Activated T-cell treated with anti-CD3 and anti-CD28 coated beads, Interleukin-2, amount 50 U/mL, for 4 hours (primary cell): Measurements from ENCODE around the gene ASCC3. TPM values are rescaled to one million over a fixed set of nuclear protein-coding genes. Genes with fewer than 3 reads are reported as not detected.
"Not testable (repeated sequence)": the region's sequence is repeated elsewhere in the genome, so short reads cannot be mapped to it uniquely, and the experiment has no call there.

ENCODE experiments used
- ATAC-seq, 2 donors: fragments of 200-7000 bp; cut with Tn5 transposase; one replicate each; pipeline ENCODE4 v1.10.0; 2021
- DNase-seq: peaks from one replicate; pipeline ENCODE4 v3.0.0-alpha.2; 2020
- H3K27me3 Mint-ChIP-seq: one replicate; pipeline ENCODE4 v1.8.0; 2021; ENCODE audit warnings: low read depth, mixed read lengths
- H3K36me3 Mint-ChIP-seq: one replicate; pipeline ENCODE4 v1.8.0; 2022; ENCODE audit warnings: mixed read lengths; ENCODE audit not compliant: insufficient read depth
- H3K4me1 Mint-ChIP-seq: one replicate; pipeline ENCODE4 v1.8.0; 2021; ENCODE audit warnings: low read depth, mixed read lengths
- H3K4me3 Mint-ChIP-seq: one replicate; pipeline ENCODE4 v1.8.0; 2021; ENCODE audit warnings: mild to moderate bottlenecking, moderate library complexity, mixed read lengths
- H3K9me3 Mint-ChIP-seq: one replicate; pipeline ENCODE4 v1.8.0; 2021; ENCODE audit warnings: mixed read lengths
- total RNA-seq, 3 donors: library from RNA; stranded (reverse); gene quantifications; one replicate each; pipeline ENCODE4 v1.2.1, GENCODE V29; 2021

The ASCC3 gene
- total RNA-seq, 3 donors from 2014 or later = 59.3 to 72.8 (median 64.1) TPM

DNA sequence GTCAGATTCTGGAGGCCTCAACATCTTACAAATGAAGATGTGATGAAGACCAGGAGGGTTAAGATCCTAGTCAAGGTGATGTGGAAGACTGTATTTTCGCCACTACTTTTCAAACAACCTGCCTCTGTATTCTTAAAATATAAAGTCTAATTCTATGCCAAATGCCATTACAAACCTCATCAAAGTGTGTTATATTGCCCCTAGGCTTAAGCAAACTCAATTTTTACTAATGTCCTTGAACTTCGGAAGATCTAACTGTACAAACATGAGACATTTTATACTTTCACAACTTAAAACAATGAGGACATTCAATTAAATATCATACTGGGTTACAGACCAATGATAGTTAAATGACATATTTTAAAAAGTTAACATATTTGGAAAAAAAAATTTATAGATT is 19.1 kb downstream of the ASCC3 start:
- ATAC-seq (no peak), DNase-seq (no peak)
- H3K36me3 Mint-ChIP-seq = peaks cover 70% of the 10 kb centered on the region
- H3K4me1 Mint-ChIP-seq = no peaks in the 10 kb centered on the region
- peaks cover 11% of the 10 kb centered on the region for H3K9me3 Mint-ChIP-seq
- H3K27me3 Mint-ChIP-seq = no peaks in the 10 kb centered on the region
- no peak overlapping the region for H3K4me3 Mint-ChIP-seq

DNA sequence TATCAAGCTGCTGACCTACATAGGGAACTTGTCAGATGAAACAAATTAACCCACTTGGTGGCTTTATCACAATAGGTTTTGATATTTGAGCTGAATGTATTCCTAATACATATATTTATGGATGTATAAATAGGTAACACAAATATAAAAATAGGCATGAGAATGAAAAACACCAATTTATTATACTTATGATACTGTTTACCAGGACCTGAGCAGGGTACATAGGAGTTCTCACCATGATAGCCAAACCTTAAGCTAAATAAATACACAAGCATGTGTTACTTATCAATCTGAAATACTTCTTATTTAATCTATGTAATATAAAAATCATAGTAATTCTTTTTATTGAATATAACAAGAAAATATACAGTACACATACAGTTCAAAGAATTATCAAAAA is 25.0 kb downstream of the ASCC3 start:
- Mint-ChIP-seq H3K4me1 (peaks cover 1% of the 10 kb centered on the region), H3K9me3 (peaks cover 17% of the 10 kb centered on the region), H3K36me3 (peaks cover 50% of the 10 kb centered on the region), H3K27me3 (no peaks in the 10 kb centered on the region), H3K4me3 (no peak overlapping the region)
- no peak for ATAC-seq
- no peak for DNase-seq

DNA sequence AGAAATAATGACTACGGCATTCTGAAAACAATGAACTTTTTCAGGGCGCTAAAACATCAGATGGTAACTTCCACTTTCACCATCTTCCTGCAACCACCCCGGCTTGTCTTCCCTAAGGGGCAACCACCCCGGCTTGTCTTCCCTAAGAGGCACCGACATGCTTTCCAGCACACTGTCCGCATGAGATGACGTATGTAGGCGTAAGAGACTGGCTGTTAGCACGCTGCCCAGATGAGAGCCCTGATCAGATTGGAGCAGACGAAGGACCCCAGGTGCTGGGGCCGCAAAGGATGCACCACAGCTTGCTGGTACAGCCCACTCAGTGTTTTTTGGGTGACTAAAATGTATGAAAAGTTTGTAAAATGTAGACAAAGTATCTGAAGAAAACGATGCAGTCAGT is 29.3 kb downstream of the ASCC3 start:
- H3K36me3 Mint-ChIP-seq = peaks cover 32% of the 10 kb centered on the region
- no peak overlapping the region for H3K4me3 Mint-ChIP-seq
- no peaks in the 10 kb centered on the region for H3K27me3 Mint-ChIP-seq
- ATAC-seq (no peak), DNase-seq (no peak)
- H3K9me3 Mint-ChIP-seq = peaks cover 5% of the 10 kb centered on the region
- peaks cover 11% of the 10 kb centered on the region for H3K4me1 Mint-ChIP-seq

DNA sequence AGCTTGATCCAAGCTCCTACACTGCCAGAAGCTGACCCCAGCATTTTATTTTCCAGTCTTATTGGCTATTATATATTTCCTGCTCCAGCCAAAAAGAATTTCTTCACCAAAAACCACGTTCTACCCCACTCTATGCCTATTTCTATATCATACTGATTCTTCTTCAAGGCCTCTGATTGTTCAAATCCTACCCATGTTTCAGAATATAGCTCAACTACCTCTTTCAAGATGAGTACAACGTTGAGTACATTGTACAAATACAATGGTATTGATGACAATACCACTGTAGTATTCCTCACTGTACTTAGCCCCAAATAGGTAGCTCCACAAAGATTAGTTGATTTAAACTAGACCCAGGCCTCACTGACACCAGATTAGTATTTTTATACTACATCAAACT is 31.0 kb downstream of the ASCC3 start:
- DNase-seq (no peak), ATAC-seq (no peak)
- Mint-ChIP-seq H3K4me3 (no peak overlapping the region), H3K4me1 (peaks cover 23% of the 10 kb centered on the region), H3K36me3 (peaks cover 27% of the 10 kb centered on the region), H3K9me3 (no peaks in the 10 kb centered on the region), H3K27me3 (no peaks in the 10 kb centered on the region)

- H3K27me3 Mint-ChIP-seq = no peaks in the 10 kb centered on the region
- no peaks in the 10 kb centered on the region for H3K9me3 Mint-ChIP-seq
- no peak overlapping the region for H3K4me3 Mint-ChIP-seq
- H3K4me1 Mint-ChIP-seq = peaks cover 42% of the 10 kb centered on the region
- H3K36me3 Mint-ChIP-seq = peaks cover 20% of the 10 kb centered on the region
- ATAC-seq = no peak
- no peak for DNase-seq
Measured at GRCh38 chr6:100846276-100846675, 34.9 kb downstream of the ASCC3 start.

DNA sequence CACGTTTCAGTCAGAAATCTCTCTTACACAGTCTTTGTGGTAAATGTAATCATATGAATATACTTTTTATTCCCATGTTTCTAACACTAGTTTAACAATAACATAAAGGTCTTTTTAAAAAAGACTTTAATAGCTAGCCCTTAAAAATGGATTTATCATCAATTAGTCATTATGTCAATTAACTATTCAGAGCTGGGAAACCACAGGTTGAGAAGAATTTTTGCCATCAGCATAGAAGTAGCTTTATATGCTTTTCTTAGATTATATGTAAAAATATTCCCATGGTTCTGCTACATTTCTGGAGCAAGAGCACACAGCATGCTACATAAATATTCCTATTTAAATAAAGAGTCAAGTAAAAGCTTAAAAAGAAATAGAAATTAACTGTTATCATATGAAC is 35.5 kb downstream of the ASCC3 start:
- Mint-ChIP-seq H3K4me3 (no peak overlapping the region), H3K36me3 (peaks cover 21% of the 10 kb centered on the region), H3K9me3 (no peaks in the 10 kb centered on the region), H3K4me1 (peaks cover 44% of the 10 kb centered on the region), H3K27me3 (no peaks in the 10 kb centered on the region)
- DNase-seq (no peak), ATAC-seq (no peak)

DNA sequence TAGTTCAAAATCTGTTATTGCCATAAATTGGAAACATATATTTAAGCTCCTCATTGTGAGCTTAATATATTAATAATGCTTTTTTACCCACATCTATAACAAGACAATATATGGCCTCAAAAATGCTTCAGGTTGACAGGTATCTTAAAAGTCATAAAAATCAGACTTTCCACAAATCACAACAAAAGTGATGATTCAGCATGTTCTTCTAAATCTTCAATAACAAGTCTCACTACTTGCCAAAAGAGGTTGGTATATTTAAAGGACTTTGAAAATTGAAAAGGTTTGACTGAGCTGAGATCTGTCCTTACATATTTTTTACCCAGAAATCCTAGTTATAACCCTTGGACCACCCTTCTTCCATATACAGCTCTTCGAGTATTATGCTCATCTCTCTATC is 41.7 kb downstream of the ASCC3 start:
- H3K4me3 Mint-ChIP-seq = no peak overlapping the region
- H3K27me3 Mint-ChIP-seq = no peaks in the 10 kb centered on the region
- no peak for ATAC-seq
- H3K9me3 Mint-ChIP-seq = peaks cover 5% of the 10 kb centered on the region
- peaks cover 29% of the 10 kb centered on the region for H3K4me1 Mint-ChIP-seq
- H3K36me3 Mint-ChIP-seq = peaks cover 21% of the 10 kb centered on the region
- no peak for DNase-seq

DNA sequence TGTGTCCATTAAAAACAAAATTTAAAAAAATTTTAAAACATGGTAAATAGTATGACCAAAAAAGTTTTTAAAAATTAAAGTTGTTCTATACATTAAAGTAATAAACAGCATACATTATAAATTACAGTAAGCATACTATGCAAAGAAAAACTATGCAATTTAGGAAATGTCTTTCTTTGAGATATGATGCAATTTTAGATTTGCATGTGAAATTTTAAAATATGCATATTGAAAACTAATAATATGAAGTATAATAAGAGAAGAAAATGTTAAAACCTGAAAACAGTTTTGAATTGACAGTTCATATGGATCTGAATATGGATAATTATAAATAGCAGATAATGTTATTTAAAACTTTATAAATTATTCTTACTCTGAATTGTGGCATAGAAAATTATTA is 43.1 kb downstream of the ASCC3 start:
- ATAC-seq (no peak), DNase-seq (no peak)
- peaks cover 5% of the 10 kb centered on the region for H3K9me3 Mint-ChIP-seq
- no peak overlapping the region for H3K4me3 Mint-ChIP-seq
- peaks cover 28% of the 10 kb centered on the region for H3K36me3 Mint-ChIP-seq
- no peaks in the 10 kb centered on the region for H3K27me3 Mint-ChIP-seq
- peaks cover 25% of the 10 kb centered on the region for H3K4me1 Mint-ChIP-seq

- DNase-seq (no peak), ATAC-seq (no peak)
- H3K27me3 Mint-ChIP-seq = no peaks in the 10 kb centered on the region
- no peak overlapping the region for H3K4me3 Mint-ChIP-seq
- peaks cover 34% of the 10 kb centered on the region for H3K36me3 Mint-ChIP-seq
- peaks cover 9% of the 10 kb centered on the region for H3K4me1 Mint-ChIP-seq
- H3K9me3 Mint-ChIP-seq = peaks cover 5% of the 10 kb centered on the region
Measured at GRCh38 chr6:100833972-100834574, 47.1 kb downstream of the ASCC3 start.

DNA sequence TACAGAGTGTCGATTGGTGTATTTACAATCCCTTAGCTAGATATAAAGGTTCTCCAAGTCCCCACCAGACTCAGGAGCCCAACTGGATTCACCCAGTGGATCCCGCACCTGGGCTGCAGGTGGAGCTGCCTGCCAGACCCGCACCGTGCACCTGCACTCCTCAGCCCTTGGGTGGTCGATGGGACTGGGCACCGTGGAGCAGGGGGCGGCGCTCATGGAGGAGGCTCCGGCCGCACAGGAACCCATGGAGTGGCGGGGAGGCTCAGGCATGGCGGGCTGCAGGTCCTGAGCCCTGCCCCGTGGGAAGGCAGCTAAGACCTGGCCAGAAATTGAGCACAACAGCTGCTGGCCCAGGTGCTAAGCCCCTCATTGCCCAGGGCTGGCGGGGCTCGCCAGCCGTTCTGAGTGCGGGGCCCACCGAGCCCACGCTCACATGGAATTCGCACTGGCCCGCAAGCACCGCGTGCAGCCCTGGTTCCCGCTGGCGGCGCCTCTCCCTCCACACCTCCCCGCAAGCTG is 52.0 kb downstream of the ASCC3 start:
- peaks cover 26% of the 10 kb centered on the region for H3K36me3 Mint-ChIP-seq
- not testable (repeated sequence) for DNase-seq, ATAC-seq, H3K4me3 Mint-ChIP-seq, H3K9me3 Mint-ChIP-seq, H3K4me1 Mint-ChIP-seq, H3K27me3 Mint-ChIP-seq

- DNase-seq = no peak
- no peak for ATAC-seq
- Mint-ChIP-seq H3K9me3 (no peaks in the 10 kb centered on the region), H3K36me3 (peaks cover 23% of the 10 kb centered on the region), H3K27me3 (no peaks in the 10 kb centered on the region), H3K4me1 (peaks cover 15% of the 10 kb centered on the region), H3K4me3 (no peak overlapping the region)
Measured at GRCh38 chr6:100823041-100823440, 58.1 kb downstream of the ASCC3 start.

DNA sequence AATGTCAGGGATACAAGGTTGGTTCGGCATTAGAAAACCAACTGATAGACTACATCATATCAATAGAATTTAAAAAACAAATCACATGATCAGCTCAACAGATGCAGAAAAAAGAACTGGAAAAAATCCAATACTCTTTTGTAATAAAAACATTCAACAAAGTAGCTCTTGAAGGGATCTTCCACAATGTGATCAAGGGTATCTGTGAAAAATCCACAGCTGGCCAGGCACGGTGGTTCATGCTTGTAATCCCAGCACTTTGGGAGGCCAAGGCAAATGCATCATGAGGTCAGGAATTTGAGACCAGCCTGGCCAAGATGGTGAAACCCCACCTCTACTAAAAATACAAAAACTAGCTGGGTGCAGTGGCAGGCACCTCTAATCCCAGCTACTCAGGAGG is 63.1 kb downstream of the ASCC3 start:
- ATAC-seq (no peak), DNase-seq (no peak)
- Mint-ChIP-seq H3K27me3 (no peaks in the 10 kb centered on the region), H3K36me3 (peaks cover 48% of the 10 kb centered on the region), H3K4me3 (no peak overlapping the region), H3K9me3 (peaks cover 3% of the 10 kb centered on the region), H3K4me1 (peaks cover 24% of the 10 kb centered on the region)

GRCh38 chr6:100810015-100810414 is 71.1 kb downstream of the ASCC3 start:
- DNase-seq (no peak), ATAC-seq (no peak)
- Mint-ChIP-seq H3K27me3 (no peaks in the 10 kb centered on the region), H3K4me3 (no peak overlapping the region), H3K4me1 (peaks cover 15% of the 10 kb centered on the region), H3K36me3 (peaks cover 30% of the 10 kb centered on the region), H3K9me3 (no peaks in the 10 kb centered on the region)

- ATAC-seq = no peak
- no peak for DNase-seq
- peaks cover 35% of the 10 kb centered on the region for H3K36me3 Mint-ChIP-seq
- no peaks in the 10 kb centered on the region for H3K27me3 Mint-ChIP-seq
- no peak overlapping the region for H3K4me3 Mint-ChIP-seq
- H3K4me1 Mint-ChIP-seq = peaks cover 17% of the 10 kb centered on the region
- H3K9me3 Mint-ChIP-seq = no peaks in the 10 kb centered on the region
Measured at GRCh38 chr6:100809346-100809745, 71.8 kb downstream of the ASCC3 start.

GRCh38 chr6:100808638-100809275 is 72.4 kb downstream of the ASCC3 start:
- Mint-ChIP-seq H3K36me3 (peaks cover 32% of the 10 kb centered on the region), H3K4me3 (no peak overlapping the region)
- ATAC-seq = no peak

More at GRCh38 chr6:100808638-100809275, 72.4 kb downstream of the ASCC3 start:
- Mint-ChIP-seq H3K27me3 (no peaks in the 10 kb centered on the region), H3K9me3 (no peaks in the 10 kb centered on the region), H3K4me1 (peaks cover 14% of the 10 kb centered on the region)
- no peak for DNase-seq
